Activated CD4-positive, alpha-beta T cell treated with anti-CD3 and anti-CD28 coated beads, Interleukin-2, amount 50 U/mL, for 24 hours (primary cell): Measurements from ENCODE around the gene NPB.
A peak's percentile ranks its signal among the peaks of the same experiment; 100 is the strongest.

ENCODE experiments used
- DNase-seq, 2 donors: peaks; one replicate each; pipeline ENCODE4 v3.0.0-alpha.2; 2020; ENCODE audit warnings: low read depth in 1 of 2, low spot score in 1 of 2

Gene NPB

DNA sequence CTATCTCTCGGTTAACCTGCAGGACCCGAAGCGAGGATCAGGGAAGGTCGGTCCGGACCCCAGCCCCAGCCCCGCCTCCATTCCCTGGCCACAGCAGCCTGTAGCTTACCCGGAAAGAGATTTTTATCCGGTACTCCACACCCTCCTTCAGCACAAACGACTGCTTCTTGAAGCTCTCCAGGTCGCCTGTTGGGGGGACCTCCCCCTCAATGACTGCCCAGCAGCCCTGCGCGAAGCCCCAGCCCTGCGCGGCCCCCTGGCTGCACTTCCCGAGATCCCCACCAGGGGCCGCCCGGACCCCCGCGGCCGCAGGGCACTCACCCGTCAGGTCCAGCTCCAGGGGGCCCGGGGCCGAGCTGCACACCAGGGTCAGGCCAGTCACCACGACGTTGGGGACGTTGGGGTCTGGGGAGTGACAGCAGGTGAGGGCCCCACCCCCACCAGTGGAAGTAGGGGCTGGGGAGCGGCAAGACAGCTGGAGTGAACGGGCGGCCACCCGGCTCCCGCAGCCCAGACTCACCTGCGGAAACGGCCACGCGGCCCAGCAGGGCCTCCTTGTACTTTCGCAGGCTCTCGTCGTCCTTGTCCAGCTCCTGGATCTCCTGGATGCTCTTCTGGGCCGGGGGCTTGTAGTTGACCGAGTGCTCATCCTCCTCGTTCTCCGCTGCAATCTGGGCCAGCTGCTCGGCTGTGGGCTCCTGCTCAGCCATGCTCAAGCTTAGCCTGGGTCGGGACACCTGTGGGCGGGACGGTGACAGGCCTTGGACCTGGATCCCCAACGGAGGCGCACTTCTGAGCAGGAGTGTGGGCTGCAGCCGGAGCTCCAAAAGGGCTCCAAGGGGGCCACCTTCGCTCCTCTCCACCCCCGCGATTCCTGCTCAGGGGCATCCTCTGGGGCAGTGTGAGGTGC is 32.6 kb upstream of the NPB start:
- DNase-seq = no peak

DNA sequence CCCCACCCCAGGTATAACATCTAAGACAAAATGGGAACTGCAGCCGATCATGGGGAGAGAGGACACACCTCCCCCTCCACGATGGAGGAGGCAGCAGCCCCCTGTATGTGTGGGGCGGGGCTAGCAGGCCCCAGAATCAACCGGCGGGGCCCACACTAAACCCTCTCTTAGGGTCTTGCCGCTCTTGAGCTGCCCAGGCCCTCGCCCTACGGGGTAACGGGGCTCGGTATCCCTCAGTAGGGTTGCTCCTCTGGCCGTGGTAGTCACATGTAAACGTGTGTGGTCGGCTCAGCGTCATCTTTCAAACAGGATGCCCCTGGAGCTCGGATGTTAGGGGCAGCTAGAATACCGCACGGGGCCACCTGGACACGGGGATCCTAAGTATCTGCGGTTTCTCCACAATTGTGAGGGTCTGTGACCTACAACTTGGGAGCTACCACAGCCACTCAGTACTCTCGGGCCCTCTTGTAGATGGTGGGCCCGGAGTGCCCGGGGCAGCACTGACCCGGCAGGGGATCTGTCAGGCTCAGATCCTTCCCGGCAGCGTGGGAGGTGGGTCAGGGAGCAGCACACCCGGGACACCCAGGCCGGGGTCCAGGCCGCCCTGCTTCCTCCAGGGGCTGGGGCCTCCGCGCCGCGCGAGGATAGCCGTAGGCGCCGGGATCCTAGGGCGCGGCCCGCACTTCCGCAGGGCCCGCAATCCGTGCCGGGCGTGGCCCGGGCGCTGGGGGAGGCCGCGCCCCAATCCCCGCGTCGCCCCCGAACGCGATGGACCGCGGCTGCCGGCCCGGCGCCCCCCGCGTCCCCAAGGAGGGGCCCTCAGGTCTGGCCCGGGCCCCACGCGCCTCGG is 31.7 kb upstream of the NPB start:
- no peak for DNase-seq

DNA sequence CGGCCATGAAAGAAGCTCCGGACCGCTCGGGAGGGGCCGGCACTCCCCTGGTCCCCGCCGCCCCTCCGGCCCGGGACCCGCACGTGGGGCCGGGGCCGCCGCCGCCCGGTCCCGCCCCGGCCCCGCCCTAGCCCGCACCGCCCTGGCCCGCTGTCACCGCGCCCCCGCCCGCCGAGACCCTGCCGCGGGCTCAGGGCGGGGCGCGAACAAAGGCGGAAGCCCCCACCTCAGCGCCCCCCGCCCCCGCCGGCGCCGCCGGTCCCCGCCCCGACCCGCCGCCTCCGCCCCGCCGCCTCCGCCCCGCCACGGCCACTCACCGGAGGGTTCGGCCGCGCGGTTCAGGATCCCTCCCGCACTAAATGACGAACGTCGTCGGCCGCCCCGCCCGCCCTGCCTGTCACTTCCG is 31.1 kb upstream of the NPB start, which contains the start of gene ARHGDIA:
ARHGDIA (minus strand) TSS at position 357 of the 406 bp plus-strand sequence. CDS start 1,407 bp downstream, outside the sequence.
- no peak for DNase-seq

DNA sequence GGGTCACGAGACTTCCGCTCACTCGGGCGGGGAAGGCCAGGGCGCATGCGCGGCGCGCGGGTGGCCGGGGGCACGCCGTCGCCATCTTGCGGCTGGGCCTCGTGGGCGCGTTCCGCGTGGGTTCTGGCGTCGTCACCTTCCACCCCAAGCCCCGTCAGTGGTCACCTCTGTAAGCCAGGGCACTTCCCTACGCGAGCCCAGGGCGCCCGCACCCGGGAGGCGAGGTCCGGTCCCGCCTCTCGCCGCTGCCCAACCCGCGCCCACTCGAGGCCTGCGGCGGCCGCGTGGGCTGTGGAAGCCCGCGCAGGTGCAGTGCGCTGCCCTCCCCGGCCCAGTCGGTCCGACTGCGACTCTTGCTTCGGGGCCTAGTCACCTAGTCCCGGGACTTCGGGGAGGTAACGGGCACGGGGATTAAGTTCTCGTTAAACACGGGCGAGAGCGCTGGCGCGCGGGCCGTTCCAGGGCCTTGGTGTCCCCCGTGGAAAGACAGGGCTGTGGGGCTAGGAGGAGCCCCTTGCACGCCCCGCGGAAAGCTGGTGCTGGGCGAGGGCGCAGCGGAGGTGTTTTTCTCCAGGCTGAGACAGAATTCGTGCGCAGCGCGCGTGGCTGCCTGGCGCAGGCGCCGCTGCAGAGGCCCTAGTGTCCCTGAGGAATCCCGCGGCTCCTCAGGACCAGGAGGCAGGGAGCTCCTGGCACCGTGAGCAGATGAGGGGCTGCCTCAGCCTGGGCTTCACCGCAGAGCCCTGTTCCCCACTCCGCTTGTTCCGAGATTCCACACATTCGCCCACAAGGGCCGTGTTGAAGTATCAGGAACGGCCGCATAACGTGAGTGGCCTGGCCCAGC is 30.4 kb upstream of the NPB start:
- DNase-seq = peak; percentile 87 to 95

DNA sequence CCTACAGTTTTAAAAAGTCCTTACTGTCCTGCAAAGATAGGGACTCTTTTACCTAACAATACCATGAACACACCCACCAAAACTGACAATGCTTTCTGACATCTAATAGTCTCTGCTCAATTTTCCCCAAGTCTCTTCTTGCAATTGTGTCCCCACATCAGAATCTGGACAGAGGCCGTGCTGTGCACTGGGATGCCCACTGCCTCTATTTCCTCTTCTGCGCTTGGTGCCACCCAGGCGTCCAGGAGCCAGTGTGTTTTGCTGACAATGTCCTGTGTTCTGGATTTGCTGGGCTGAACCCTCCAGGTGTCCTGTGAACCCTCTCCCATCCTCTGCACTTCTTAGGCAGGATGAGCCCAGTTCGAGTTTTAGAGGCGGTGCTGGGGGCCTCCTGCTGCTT is 24.5 kb upstream of the NPB start:
- no peak for DNase-seq

DNA sequence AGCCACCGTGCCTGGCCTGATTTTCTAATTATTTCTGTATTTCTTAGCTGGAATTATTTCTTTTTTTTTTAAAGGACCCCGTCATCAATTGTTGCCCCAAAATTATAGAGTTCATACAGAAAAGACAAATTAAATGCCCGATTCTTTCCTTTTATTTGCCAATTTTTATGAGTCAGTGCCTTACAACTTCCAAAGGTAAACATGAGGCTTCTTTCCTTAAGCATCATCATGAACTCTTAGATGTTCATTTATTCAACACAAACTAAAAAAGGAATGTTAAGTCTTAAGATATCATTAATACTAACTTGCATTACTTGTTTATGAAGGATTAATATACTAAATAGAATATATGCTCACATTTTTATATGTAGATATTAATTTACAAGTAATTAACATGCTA is 23.7 kb upstream of the NPB start:
- no peak for DNase-seq

DNA sequence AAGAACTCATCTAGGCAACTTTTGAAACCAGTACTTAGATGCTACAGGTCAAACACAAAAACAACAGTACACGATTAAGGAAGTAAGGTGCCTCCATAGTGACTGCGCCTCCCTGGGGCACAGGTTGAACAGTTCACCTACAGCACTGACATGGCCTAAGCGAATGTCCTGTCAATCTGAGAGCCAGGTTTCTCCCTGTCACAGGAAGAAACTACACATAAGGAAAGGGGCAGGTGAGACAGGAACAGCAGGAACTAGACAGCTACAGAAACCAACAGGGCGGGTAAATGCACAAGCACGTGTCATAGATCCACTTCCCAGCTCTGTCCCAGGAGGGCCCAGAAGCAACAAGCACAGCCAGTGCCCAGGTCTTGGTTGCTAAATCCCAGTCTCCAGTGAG is 22.9 kb upstream of the NPB start:
- DNase-seq = no peak

DNA sequence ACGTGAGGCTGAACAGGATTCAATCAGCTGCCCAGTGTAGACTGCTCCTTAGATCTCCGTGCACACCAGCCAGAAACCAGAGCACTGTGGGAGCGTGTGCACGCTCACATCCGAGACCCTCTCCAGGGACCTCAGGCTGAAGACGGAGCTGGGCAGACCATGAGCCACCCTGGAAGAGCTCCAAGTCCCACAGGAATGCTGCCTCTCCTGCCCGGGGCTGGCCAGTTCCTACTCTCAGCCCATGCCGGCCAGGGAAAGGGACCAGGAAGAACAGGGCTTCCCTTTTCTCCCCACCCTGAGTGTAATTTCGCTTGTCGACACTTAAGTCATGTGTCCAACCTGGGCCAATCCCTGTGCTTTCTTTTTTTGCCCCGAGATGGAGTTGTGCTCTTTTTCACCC is 17.5 kb upstream of the NPB start:
- no peak for DNase-seq

DNA sequence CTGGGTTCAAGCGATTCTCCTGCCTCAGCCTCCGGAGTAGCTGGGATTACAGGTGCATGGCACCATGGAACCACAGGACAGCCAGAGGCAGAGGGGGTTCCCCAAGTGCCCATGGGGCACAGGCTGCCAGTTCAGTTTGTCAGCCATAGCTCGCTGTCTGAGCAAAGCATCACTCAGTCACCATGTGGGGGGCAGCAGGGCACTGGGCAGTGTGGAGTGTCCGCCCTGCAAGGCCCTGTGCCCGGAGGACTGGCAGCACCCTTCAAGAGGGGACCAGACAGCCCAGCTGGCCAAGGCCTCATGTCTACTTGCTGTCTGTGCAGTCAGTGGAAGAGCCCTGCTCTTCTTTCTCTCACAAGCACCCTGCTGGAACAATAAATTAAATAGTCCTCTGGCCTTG is 17.1 kb upstream of the NPB start:
- DNase-seq = no peak

DNA sequence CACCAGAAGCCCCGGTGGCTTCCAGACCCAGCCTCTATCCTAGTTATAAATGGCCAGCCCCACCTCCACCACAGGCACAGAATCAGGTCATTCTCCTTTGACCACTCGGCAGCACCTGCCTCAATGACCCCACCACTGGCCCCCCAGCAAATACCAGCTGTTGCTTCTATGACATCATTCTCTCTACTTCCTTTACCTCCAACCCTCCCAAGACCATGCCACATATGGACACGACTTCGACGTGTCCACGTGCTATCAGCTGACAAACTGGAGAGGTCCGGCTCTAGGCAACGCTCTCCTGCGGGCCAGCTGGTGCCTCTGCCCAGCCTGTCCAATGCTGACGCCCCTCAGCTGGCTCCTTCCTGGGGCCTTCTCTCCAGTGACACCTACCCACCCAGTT is 16.6 kb upstream of the NPB start:
- DNase-seq = no peak

DNA sequence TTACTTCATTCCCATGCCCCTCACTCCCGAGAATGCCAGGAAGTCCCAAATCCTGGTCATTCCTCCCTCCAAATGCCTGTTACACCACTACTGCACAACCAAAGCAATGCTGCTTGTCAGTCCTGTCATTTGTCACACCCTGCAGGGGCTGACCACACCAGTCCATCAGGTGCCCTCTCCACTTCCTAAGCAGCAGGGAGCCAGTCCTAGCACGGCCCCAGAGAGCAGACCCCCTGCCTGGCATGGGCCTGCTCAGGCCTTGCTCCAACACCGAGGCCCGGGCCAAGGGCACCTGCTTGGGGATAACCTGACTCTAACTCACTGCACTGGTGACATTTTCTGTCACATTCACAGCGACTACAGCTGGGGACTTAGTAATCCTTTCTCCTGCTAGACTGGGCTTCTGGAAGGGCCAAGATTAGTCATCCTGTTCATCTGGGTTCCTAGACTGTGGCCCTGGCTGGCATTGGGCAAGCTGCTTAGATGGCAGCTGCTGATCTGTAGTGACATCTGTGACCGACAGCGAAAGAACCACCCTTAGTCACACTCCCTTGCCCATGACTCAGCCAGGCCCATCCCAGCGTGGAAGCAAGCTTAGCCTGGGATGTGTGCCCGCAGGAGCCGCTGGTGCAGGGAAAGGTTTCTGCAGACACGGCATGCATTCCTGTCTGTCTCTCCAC is 16.0 kb upstream of the NPB start:
- DNase-seq = no peak

DNA sequence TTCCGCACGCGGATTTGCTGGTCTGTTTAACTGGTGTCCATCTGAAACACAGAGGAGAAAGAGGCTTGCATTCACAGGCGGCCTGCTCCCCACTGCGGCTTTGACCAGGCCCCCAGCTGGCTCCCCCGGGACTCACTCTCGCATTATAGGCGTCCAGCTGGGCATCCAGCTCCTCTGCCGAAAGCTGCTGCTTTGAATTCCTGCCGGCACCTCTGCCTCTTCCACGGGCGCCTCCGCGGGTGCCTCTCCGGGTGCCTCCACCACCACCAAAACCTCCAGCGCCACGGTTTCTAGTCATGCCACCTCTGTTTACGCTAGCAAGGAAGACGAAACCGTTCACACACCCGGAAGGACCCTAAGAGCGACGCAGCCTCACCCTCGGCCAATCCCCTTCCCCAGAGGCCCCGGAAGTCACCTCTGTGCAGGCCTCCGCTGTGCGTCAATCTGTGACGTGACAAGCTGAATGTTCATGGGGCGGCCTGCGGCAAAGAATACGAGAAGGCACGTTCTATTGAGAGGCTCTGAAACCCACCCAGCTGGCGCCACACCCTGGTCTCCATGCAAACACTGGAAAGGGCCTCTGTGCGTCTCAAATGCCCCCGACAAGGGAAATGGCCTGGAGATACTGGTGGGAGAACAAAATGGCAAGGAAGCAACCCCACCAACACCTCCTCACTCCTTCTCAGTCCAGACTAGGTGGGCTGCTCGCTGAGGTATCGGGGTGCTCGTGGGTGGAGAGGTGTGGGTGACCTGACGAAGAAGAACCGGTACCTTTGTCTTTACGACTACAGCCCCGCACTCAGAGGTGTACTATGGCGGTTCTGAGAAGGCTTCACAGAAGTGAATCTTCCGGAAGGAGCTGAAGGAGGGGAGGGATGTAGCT is 13.7 kb upstream of the NPB start:
- DNase-seq = no peak

DNA sequence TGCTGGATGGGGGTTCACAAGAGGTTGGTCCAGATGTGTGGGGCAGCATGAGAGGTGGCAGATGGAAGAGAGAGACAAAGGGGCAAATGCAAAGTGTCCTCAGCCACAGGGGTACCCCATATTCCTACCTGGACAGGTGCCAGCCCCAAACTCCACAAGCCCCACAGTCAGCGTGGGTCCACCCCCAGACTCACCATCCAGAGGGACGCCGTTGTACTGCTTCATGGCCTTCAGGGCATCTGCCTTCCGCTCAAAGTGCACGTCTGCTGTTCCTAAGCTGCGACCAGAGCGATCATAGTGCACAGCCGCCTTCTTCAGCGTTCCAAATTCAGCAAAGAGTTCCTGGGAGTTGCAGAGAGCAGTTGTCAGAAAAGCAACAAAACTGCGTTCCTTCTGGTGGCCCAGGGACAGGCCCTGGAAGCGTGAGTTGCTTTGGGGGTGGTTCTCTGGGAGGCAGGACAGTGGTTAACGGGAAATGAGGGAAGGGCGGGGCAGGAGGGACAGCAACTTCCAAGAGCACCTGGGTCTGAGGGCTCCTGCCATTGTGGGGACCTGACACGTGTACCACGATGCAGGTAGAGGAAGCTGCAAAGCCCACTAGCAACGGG is 12.9 kb upstream of the NPB start:
- DNase-seq = no peak

DNA sequence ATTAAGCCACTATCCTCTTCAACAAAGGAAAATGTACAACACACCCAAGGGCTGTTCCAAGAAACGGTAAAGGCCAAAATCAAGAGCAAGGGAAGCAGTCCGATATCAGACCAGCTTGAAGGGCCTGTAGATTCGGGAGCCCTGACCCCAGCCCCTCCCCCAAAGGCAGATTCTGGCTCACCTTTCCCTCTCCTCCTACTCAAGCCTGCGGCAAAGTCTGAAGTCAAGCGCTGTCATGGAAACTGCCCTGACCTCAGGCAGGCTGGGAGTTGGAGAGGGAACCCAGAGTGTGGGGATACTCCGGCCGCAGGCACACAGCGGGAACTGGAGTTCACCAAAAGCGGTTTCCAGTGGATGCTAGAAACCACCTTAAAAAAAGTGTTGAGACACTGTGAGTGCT is 12.4 kb upstream of the NPB start:
- no peak for DNase-seq

DNA sequence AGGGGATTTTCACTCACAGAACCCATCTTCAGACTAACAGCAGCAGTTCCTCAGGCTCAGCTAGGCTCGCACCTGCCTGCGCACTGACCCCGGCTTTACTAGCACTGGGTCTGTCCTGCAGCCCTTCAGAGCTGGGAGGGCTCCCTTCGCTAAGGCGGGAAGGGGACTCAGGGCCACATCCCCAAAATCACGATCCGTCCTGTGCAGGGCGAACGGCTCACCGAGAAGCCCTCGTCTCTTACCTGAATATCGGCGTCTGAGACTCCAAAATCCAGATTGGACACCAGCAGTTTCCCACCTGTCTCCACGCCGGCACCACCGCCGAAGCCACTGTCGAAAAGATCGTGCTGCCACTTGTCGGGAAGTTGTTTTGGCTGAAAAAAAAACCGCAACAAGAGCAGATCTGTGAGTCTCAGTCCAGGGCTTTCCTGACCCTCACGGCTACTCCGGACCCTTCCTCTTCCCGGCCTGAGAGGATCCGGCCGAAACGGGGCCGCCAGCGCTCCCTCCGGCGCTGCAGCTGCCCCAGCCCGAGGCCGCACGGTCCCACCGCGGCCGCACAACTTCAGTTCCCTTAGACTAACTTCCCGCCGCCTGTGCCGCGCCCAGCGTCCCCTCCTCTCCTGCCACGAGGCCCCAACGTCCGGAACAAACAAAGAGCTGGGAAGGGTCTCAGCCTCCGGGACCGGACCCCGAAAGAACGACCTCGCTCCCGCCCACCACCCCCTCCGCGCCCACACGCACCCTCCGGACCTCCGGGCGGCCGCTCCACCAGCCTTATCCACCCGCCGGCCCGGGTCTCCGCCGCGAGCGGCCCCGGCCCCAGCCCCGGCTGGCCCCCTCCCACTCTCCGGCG is 11.4 kb upstream of the NPB start:
- no peak for DNase-seq

DNA sequence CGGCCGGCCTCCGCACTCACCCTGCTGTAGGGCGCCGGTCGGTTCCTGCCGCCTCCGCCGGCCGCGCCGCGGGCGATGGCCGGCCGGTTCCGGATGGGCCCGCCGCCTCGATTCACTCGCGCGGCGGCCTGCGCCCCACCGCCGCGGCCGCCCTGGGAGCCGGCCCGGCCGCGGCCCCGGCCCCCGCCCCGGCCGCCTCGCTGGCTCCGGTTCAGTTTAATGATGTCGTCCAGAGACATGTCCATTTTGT is 10.8 kb upstream of the NPB start:
- no peak for DNase-seq

DNA sequence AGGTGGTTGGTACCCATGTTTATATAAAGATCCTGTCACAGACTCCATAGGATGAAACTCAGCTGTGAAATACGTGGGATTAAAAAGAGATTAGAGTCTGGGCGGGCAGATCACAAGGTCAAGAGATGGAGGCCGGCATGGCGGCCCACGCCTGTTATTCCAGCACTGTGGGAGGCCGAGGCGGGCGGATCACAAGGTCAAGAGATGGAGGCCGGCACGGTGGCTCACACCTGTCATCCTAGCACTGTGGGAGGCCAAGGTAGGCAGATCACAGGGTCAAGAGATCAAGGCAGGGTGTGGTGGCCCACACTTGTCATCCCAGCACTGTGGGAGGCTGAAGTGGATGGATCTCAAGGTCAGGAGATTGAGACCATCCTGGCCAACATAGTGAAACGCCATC is 6.6 kb upstream of the NPB start:
- no peak for DNase-seq

DNA sequence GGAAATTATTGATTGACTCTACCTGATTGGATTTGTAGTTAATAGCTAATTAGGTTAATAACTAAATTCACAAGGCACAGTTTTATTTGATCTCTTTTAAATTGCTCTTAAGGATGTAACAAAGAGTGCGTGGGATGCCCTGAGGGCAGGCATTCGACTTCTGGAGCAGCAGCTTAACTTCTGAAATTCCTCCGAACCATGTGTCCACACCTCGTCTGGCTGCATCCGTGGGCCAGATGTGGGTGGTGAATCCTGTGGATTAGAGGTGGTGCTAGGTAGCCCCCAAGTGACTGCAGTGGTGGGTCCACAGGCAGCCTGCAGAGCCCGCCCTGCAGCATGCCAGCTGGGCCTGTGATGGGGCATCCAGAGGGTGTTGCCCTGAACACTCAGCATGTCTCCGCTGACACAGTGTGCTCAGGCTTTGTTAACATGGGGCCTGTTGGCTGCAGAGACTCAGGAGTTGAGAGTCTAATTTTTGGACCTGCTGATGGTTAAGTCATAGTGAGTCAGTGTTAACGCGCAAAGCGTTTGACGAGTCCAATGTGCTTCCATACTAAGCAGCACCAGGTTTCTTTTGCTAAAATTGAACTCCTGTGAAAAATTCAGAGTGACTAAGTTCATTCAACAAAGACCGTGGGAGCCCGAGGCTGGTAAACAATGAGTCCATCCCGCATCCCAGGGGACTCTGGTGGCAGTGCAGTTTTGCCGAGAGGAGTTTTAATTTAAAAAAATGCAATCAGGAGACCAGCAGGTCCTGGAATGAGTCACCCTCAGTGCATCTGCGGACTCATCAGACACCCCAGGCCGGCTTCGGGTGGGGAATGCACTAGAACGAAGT is 3.8 kb upstream of the NPB start:
- no peak for DNase-seq
